HG02852 (cell line): Measurements from ENCODE around the gene NBPF3.

ENCODE experiments used
- ATAC-seq: cut with Tn5 transposase; IDR thresholded peaks from one replicate; pipeline ENCODE4 v1.9.1; 2021; ENCODE audit warnings: mild to moderate bottlenecking, moderate library complexity; ENCODE audit not compliant: unreplicated experiment

Gene NBPF3

DNA sequence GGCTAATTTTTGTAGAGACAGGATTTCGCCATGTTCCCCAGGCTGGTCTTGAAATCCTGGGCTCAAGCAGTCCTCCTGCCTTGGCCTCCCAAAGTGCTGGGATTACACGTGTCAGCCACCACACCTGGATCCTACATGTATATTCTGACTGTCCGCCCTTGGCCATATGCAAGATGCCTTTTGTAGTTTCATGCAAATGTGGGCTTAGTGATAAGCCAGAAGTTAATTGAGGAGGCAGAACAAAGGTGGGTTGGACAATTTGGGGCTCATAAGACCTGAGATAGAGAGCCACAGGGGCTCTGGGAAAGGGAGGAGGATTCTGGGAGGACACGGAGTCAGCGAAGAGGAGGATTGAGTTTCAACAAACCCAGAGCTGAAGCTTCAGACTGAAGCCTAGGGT lies 94.2 kb downstream of the NBPF3 start:
- ATAC-seq = no peak
